ENCODE results near the gene CDK4.
A peak's percentile ranks its signal among the peaks of the same experiment; 100 is the strongest.
"Not testable (repeated sequence)": the region's sequence is repeated elsewhere in the genome, so short reads cannot be mapped to it uniquely, and the experiment has no call there.

The CDK4 gene

GRCh38 chr12:57724936-57725740 is 27.0 kb downstream of the CDK4 start:
- peak; percentile 5 for DNase-seq (ENCODE audit: low spot score)

DNA sequence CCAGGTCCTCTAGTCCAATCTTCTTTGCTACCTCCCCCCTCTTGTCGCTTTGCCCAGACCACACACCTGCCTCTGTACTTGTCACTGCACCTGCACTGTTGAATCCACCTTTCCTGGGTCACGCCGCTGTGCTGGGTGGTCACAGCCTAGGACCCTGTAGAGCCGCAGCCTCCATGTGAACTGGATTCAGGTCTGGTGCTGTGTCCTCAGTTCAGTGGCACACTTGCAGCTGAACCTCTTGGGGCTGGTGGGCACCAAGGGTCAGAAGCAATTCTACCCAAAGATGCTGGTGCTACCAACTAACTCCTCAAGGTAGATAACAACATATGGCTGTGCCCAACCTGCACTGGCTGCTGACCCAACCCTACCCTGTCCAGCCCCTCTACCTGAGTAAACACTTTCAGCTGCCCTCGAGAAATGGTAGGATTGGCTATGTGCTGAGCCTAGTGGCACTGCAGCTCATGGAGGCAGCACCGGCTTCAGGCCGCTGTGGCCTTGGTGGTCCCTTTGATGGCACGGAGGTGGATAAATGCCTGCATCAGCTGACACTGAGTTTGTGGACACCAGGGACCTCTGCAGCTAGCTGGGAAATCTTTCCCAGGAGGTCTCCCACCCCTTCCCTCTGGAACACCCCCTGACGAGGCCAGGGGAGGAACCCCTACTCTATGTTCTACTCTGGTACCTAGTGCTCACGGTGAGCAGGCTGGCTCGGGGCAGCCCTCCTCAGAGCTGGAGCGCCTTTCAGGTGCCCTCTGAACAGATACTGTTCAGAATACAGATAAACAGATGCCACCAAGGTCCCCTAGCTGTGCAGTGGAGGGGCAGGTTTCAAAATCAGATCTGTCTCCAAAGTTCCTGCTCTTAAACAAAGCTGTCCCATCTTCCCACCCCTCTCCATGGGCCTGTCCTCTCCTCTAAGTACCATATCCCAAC is 27.8 kb downstream of the CDK4 start:
- peak; percentile 4 for DNase-seq (ENCODE audit: low spot score)

DNA sequence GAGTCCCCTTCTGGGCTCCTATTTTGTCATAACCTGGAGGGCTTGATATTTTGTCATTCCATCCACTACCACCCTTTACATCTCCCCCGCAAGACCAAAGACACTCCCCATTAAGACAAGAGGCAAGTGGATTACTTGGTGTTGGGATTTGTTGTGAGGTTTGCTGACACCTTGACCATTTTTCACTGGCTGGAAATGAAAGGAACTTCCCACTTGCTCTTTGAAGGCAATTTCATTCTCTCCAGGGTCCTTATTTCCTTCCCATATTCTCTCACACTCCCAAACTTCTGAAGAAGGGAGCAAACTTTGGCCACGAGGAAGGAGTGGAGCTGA is 28.5 kb downstream of the CDK4 start:
- DNase-seq (ENCODE audit: low spot score), result no peak

GRCh38 chr12:57722716-57723629 is 29.1 kb downstream of the CDK4 start:
- DNase-seq (ENCODE audit: low spot score), result no peak

DNA sequence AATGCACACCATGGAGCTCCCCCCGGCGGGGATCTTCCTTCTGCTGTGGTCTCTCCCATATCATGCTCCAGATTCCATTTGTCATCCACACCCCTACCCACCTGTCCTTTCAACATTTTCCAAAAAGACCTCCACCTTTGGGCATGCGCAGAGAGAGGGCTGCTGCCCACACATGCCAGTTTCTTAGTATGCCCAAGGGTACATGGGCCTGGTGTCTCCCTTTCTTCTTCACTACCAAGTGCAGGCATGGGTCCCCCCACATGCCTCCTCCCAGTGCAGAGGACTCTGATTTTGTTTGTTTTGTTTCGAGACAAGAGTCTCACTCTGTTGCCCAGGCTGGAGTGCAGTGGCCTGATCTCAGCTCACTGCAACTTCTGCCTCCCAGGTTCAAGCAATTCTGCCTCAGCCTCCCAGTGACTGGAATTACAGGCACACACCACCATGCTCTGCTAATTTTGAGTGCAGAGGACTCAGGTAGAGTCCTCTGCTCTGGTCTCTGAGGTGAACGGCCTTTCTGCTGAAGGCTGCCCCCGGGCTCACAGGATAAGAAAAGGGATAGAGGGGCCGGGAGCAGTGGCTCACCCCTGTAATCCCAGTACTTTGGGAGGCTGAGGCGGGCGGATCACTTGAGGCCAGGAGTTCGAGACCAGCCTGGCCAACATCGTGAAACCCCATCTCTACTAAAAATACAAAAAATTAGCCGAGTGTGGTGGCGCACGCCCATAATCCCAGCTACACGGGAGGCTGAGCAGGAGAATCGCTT is 30.1 kb downstream of the CDK4 start:
- DNase-seq (ENCODE audit: low spot score), result not testable (repeated sequence)

- no peak for DNase-seq (ENCODE audit: low spot score)
Measured at GRCh38 chr12:57720606-57721595, 31.2 kb downstream of the CDK4 start.

GRCh38 chr12:57719777-57720605 is 32.1 kb downstream of the CDK4 start:
- DNase-seq (ENCODE audit: low spot score), result no peak

DNA sequence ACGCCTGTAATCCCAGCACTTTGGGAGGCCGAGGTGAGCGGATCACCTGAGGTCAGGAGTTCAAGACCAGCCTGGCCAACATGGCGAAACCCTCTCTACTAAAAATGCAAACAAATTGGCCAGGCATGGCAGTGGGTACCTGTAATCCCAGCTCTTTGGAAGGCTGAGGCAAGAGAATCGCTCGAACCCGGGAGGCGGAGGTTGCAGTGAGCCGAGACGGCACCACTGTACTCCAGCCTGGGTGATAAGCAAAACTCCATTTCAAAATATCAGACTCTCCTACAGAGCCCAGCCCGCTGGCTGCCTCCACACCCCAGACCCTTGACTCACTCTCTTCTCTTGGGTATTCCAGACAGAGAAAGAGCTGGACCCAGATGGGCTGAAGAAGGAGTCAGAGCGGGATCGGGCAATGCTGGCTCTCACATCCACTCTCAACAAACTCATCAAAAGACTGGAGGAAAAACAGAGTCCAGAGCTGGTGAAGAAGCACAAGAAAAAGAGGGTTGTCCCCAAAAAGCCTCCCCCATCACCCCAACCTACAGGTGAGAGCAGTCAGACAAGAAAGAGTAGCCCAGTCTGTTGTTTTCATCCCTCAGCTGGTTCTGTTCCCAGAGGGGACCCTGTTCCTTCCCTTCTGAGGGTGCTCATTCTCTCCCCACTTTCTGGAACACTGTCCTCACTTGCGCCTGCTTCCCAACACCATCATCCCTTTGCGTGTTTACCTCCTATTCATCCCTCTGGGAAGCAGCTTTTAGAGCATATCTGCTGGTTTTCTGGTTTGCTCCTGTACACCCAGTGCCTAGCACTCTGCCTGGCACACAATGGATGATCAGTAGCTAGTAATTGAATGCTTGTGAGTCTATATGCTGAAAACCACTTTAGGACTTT is 33.2 kb downstream of the CDK4 start:
- DNase-seq (ENCODE audit: low spot score), result no peak

DNA sequence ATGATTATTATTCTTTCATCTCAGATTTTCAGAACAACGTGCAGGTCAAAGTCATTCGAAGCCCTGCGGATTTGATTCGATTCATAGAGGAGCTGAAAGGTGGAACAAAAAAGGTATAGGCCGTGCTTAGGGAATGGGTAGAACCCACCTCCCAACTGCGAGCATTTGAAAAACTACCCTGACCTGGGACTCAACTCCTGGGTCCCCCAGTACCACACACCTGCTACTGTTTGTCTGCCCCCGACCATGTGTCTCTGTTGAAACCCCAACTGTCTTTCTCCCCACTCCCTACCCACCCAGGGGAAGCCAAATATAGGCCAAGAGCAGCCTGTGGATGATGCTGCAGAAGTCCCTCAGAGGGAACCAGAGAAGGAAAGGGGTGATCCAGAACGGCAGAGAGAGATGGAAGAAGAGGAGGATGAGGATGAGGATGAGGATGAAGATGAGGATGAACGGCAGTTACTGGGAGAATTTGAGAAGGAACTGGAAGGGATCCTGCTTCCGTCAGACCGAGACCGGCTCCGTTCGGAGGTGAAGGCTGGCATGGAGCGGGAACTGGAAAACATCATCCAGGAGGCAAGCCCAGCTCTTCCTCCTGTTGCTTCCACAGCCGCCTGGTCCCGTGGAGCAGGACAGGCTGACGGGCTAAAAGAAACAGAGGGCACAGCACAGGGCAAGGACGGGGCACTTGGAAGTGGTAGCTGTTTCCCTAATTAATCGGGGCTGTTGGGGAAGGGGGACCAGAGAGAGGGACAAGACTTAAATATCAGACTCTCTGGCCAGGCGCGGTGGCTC is 34.1 kb downstream of the CDK4 start:
- no peak for DNase-seq (ENCODE audit: low spot score)

GRCh38 chr12:57717131-57717530 is 35.0 kb downstream of the CDK4 start:
- no peak for DNase-seq (ENCODE audit: low spot score)

GRCh38 chr12:57716305-57716704 is 35.8 kb downstream of the CDK4 start:
- no peak for DNase-seq (ENCODE audit: low spot score)

DNA sequence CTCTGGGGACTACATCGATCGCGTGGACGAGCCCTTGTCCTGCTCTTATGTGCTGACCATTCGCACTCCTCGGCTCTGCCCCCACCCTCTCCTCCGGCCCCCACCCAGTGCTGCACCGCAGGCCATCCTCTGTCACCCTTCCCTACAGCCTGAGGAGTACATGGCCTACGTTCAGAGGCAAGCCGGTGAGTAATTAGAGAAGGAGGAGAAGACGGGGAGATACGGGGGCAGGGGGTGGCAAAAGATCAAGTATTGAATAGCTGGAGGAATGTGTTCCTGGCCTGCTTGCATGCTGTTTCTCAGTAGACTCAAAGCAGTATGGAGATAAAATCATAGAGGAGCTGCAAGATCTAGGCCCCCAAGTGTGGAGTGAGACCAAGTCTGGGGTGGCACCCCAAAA is 36.3 kb downstream of the CDK4 start:
- no peak for DNase-seq (ENCODE audit: low spot score)

DNA sequence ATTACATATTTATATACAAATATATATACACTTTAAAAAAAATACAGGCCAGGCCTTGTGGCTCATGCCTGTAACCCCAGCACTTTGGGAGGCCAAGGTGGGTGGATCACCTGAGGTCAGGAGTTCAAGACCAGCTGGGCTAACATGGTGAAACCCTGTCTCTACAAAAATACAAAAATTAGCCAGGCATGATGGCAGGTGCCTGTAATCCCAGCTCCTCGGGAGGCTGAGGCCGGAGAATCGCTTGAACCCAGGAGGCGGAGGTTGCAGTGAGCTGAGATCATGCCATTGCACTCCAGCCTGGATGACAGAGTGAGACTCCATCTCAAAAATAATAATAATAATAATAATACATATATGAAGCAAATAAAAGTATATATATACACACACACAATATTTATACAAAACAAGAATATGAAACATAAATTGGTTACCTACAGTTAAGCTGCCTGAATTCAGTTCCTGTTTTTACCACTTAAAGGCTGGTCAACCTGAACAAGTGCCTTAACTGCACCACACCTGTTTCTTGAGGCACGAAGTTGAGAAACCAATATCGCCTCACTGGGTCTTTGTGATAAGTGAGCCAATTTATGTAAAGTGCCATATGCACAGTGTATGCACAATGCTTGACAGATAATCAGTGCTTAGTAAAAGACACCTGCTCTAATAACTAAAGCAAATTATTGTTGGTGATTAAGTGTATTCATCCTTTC is 36.9 kb downstream of the CDK4 start:
- DNase-seq (ENCODE audit: low spot score), result not testable (repeated sequence)

GRCh38 chr12:57713209-57713608 is 38.9 kb downstream of the CDK4 start:
- no peak for DNase-seq (ENCODE audit: low spot score)

GRCh38 chr12:57712701-57713100 is 39.4 kb downstream of the CDK4 start:
- DNase-seq (ENCODE audit: low spot score), result no peak

- DNase-seq (ENCODE audit: low spot score), result no peak
Measured at GRCh38 chr12:57708296-57708695, 43.8 kb downstream of the CDK4 start.

GRCh38 chr12:57707250-57707649 is 44.9 kb downstream of the CDK4 start:
- DNase-seq (ENCODE audit: low spot score), result no peak

Measured in AG20443 (cell line).